NCI-H2171 (cell line): ENCODE measurements around the gene GPR158.
A peak's percentile ranks its signal among the peaks of the same experiment; 100 is the strongest.
"Not testable (repeated sequence)": the region's sequence is repeated elsewhere in the genome, so short reads cannot be mapped to it uniquely, and the experiment has no call there.

Experiments used
- DNase-seq: peaks from one replicate; lab custom pipeline; 2025; lab: John Stamatoyannopoulos, UW

The GPR158 gene, protein sequence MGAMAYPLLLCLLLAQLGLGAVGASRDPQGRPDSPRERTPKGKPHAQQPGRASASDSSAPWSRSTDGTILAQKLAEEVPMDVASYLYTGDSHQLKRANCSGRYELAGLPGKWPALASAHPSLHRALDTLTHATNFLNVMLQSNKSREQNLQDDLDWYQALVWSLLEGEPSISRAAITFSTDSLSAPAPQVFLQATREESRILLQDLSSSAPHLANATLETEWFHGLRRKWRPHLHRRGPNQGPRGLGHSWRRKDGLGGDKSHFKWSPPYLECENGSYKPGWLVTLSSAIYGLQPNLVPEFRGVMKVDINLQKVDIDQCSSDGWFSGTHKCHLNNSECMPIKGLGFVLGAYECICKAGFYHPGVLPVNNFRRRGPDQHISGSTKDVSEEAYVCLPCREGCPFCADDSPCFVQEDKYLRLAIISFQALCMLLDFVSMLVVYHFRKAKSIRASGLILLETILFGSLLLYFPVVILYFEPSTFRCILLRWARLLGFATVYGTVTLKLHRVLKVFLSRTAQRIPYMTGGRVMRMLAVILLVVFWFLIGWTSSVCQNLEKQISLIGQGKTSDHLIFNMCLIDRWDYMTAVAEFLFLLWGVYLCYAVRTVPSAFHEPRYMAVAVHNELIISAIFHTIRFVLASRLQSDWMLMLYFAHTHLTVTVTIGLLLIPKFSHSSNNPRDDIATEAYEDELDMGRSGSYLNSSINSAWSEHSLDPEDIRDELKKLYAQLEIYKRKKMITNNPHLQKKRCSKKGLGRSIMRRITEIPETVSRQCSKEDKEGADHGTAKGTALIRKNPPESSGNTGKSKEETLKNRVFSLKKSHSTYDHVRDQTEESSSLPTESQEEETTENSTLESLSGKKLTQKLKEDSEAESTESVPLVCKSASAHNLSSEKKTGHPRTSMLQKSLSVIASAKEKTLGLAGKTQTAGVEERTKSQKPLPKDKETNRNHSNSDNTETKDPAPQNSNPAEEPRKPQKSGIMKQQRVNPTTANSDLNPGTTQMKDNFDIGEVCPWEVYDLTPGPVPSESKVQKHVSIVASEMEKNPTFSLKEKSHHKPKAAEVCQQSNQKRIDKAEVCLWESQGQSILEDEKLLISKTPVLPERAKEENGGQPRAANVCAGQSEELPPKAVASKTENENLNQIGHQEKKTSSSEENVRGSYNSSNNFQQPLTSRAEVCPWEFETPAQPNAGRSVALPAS (N-terminal part only)

GRCh38 chr10:25174461-25175230, at the start of gene GPR158:
Gene GPR158 (plus strand): TSS chr10:25175001. CDS start chr10:25175421, 420 bp downstream.
- DNase-seq, result peak; percentile 33

GRCh38 chr10:25125201-25125611, 49.6 kb upstream of the GPR158 start:
- DNase-seq, result peak; percentile 3

GRCh38 chr10:25129592-25129991, 45.2 kb upstream of the GPR158 start:
- no peak for DNase-seq

- DNase-seq, result no peak
Observed at GRCh38 chr10:25130906-25131305, 43.9 kb upstream of the GPR158 start.

DNA sequence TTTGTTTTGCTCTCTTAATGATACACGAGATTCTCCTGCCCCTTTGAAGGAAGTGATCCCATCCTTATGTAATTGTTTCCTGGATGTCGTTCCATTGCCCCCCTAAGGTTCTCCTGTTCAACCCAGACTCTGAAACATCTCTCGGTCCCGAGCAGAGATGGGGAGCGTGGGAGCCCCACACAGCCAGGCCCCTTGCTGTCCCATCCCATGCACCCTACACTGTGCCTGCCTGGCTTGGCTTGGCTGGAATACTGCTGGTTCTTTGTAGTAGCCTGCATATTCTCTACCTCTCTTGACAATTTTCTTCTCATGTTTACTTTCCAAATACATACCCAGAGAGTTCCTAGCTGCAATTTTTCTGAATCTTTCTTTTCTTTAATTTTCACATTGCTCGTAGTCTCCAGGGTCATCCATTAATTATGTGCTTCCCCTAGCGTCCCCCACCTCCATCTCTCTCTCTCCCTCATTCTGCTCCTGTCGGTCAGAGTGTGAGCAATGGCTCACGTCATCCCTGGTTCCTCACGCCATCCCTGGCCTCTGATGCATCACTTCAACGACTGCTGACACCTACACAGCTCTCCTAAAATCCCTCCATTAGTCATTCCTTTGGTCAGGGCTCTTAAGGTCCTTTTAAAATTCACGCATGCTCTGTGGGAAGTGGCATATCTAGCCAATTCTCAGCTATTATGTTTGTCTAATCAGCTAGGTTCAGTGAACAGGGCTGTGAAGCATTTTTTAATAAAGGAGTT, 32.5 kb upstream of the GPR158 start:
- no peak for DNase-seq

GRCh38 chr10:25157650-25158049, 17.2 kb upstream of the GPR158 start:
- DNase-seq, result no peak

DNA sequence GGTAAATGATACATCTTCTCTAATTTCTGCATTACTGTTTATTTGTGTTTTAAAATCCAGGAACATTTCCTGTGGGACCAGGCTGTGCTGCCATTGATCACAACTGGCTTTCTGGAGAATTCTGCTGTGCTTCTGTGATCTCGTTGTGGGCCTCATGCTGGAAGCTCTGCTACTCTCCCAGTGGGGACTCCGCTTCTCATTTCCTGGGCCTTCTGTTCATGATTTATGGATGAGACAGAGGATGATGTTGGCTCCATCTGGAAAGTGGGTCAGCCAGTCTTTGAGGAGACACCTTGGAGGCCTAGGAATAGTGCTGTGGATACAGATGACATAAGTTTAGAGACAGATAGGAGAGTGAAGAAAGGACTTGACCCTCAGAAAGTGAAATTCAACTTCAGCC, 15.2 kb upstream of the GPR158 start:
- DNase-seq, result no peak

DNA sequence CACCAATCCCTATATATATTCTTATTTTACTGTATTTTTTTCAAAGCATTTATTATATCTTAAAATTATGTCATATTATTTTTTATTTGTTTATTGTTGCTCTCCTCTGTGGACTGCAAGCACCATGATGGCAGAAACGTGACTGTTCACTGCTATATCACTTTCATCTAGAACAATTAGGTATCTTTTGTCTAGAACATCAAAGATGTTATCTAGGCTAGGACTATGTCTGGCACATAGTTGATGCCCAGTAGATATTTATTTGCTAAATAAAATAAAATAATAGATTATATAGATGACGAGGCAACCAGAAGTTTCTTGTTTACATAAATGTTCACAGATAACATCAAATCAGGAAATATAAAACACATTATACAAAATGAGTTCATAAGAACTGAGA, 12.4 kb upstream of the GPR158 start:
- no peak for DNase-seq

DNA sequence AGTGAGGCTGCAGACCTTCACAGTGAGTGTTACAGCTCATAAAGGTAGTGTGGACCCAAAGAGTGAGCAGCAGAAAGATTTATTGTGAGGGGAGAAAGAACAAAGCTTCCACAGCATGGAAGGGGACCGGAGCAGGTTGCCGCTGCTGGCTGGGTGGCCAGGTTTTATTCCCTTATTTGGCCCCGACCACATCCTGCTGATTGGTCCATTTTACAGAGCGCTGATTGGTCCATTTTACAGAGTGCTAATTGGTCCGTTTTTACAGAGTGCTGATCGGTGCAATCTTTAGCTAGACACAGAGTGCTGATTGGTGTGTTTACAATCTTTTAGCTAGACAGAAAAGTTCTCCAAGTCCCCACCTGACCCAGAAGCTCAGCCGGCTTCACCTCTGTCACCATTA, 11.3 kb upstream of the GPR158 start:
- DNase-seq, result not testable (repeated sequence)

- DNase-seq, result no peak
Observed at GRCh38 chr10:25169740-25170139, 5.1 kb upstream of the GPR158 start.

DNA sequence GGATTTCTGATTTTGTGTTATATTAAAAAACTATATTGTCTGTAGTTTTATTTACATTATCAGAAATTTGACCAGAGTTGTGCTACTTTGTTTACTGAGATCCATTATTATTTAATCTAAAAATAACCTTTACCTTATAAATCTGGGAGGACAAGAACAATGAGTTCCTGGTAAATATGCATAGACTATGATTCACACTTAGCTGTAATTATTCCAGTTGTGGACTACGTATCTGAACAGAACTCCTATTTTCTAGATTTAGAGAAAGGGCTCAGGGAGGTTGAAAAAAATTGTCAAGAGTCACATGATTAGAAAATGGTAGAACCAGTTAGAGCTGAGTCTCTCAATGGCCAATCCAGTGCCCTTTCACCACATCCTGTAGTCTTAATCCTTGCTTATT, 4.2 kb upstream of the GPR158 start:
- DNase-seq, result no peak

DNA sequence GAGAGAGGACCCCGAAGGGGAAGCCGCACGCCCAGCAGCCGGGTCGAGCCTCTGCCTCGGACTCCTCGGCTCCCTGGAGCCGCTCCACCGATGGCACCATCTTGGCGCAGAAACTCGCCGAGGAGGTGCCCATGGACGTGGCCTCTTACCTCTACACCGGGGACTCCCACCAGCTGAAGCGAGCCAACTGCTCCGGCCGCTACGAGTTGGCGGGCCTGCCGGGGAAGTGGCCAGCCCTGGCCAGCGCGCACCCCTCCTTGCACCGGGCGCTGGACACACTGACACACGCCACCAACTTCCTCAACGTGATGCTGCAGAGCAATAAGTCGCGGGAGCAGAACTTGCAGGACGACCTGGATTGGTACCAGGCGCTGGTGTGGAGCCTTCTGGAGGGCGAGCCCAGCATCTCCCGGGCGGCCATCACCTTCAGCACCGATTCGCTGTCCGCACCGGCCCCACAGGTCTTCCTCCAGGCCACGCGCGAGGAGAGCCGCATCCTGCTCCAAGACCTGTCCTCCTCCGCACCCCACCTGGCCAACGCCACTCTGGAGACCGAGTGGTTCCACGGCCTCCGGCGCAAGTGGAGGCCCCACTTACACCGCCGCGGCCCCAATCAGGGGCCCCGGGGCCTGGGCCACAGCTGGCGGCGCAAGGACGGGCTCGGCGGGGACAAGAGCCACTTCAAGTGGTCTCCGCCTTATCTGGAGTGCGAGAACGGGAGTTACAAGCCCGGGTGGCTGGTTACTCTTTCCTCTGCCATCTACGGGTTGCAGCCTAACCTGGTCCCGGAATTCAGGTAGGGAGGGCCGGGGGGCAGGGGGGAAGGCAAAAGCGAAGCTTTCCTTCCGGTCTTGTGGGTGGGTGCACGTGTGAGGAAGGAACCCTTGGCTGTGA, 973 bp downstream of the GPR158 start:
- no peak for DNase-seq

DNA sequence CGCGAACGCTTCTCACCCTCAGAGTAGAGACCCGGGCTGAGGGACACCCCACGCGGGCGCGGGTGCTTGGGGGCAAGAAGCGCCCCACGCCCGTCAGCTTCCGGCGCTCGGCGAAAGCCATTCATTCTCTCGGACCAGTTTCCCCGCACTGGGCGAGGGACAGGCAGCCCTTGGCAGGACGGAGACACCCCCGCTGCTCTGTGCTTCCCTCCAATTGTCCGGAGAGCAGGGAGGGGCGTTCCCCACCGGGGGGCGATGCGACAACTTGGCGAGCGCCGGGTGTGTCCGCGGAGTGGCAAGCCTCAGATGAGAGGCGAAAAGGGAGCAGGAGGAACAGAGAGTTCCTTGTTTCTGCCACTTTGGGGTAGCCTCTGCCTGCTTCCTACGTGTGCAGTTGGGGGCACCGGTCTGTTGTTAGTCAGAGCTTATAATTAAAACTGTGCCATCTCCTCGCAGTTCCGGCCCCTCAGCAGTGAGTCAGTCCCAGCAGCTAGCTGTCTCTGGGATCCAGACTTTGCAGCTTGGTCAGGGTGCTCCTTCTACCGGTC, 1.7 kb downstream of the GPR158 start:
- DNase-seq, result no peak

DNA sequence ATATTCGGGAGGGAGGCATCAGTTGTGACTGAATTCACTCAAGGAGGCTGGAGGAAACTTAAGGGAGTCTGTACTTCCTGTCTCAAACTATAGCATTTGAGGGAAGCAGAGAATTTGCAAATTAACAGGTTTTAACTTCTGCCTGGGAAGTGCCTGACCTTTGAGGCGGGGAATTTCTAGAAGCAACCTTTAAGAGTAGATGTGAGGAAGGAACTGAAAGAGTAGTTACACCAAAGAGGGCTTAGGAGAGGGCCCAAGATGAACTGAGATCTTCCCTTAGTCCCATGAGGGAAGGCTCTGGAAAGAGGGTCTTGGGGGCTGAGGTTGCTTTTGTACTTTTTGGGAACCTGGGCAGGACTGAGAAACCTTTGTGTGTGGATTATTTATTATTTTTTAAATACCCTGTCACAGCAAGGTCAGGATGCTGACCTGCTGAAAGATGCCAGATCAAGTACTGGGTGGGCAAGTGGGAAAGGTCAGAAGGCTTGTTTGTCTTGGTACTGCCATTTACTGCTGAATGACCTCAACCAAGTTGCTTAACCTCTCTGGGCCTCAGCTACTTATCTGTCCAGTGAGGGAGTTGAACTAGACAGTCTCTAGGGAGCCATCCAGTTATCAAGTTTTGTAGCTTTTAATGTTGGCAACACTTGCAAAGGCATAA, 2.4 kb downstream of the GPR158 start:
- no peak for DNase-seq

GRCh38 chr10:25177754-25178135, 2.9 kb downstream of the GPR158 start:
- no peak for DNase-seq

DNA sequence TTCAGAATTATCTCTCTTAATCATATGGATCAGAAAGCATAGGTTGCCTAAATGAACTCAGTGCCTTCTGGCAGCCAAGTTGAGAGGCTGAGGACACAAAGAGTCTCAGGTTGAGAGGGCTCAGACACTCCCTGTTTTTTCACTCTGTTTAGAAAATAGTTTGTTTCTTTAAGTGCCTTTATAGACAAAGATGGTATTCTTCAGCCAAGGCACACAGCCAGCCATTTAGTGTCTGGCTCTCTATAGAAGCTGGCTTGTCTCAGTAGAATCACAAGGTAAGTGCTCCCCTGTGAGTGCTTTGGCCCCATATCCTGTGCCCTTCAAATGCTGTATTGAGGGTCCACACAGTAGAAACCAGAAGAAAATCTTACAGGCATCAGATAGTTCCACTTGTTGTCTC, 3.6 kb downstream of the GPR158 start:
- DNase-seq, result no peak

DNA sequence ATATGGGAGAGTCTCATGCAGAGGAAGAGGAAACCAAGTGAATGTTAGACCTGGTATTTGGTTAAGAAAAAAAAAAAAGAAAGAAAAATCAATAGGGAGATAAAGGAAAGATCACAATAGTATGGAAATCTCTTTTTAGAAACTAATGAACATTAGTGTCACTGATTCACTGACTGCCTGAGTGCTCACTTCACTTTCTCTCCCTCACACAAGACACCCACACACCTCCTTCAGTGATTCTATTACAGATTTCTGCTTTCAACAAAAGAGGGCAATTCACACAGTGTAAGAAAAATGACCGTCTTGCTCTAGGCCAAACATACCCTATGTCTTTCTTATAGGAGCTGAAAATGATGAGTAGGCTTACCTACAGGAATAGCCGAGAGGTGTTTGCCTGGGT, 6.0 kb downstream of the GPR158 start:
- DNase-seq, result no peak

DNA sequence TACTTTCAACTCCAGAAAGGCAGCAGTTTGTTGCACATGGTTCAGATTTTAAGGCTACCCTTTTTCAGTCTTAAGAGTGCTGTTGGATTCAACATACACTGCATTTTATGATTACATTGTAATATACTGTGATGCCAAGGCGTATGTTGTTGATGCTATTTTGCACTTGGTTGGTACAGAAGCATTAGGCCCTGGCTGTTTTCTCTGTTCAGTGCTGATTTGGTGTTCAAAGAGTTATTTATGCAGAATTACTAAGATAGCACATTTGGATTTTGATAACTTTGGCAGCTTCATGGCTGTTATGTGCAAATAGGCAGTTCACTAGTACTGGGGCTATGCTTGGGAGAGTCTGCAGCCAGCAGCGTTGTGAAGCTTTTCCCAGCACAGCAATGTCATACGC, 7.8 kb downstream of the GPR158 start:
- DNase-seq, result no peak
